GM20000 (cell line): Measurements from ENCODE around the gene R3HDM2.

Experiments used
- DNase-seq: peaks from one replicate; pipeline ENCODE4 v3.0.0; 2012; ENCODE audit warnings: low spot score
- TF ChIP-seq, protein P1 (sequence below): IDR thresholded peaks from 2 replicates; pipeline ENCODE4 v1.5.1; 2012; ENCODE audit warnings: mild to moderate bottlenecking, control low read depth; ENCODE audit errors: extremely low read depth, missing control alignments

The R3HDM2 gene

GRCh38 chr12:57225680-57226210 lies 205.1 kb downstream of the R3HDM2 start:
- TF ChIP-seq, protein P1, sequence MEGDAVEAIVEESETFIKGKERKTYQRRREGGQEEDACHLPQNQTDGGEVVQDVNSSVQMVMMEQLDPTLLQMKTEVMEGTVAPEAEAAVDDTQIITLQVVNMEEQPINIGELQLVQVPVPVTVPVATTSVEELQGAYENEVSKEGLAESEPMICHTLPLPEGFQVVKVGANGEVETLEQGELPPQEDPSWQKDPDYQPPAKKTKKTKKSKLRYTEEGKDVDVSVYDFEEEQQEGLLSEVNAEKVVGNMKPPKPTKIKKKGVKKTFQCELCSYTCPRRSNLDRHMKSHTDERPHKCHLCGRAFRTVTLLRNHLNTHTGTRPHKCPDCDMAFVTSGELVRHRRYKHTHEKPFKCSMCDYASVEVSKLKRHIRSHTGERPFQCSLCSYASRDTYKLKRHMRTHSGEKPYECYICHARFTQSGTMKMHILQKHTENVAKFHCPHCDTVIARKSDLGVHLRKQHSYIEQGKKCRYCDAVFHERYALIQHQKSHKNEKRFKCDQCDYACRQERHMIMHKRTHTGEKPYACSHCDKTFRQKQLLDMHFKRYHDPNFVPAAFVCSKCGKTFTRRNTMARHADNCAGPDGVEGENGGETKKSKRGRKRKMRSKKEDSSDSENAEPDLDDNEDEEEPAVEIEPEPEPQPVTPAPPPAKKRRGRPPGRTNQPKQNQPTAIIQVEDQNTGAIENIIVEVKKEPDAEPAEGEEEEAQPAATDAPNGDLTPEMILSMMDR, result no peak
- DNase-seq, result no peak

GRCh38 chr12:57224973-57225679 lies 205.7 kb downstream of the R3HDM2 start:
- TF ChIP-seq, protein P1, result peak; percentile 68
- peak; percentile 77 for DNase-seq

- DNase-seq, result no peak
- TF ChIP-seq, protein P1, result no peak
These were observed 206.4 kb downstream of the R3HDM2 start for GRCh38 chr12:57224278-57224972.

- TF ChIP-seq, protein P1, result no peak
- no peak for DNase-seq
These were observed 207.4 kb downstream of the R3HDM2 start for GRCh38 chr12:57223191-57224165.

DNA sequence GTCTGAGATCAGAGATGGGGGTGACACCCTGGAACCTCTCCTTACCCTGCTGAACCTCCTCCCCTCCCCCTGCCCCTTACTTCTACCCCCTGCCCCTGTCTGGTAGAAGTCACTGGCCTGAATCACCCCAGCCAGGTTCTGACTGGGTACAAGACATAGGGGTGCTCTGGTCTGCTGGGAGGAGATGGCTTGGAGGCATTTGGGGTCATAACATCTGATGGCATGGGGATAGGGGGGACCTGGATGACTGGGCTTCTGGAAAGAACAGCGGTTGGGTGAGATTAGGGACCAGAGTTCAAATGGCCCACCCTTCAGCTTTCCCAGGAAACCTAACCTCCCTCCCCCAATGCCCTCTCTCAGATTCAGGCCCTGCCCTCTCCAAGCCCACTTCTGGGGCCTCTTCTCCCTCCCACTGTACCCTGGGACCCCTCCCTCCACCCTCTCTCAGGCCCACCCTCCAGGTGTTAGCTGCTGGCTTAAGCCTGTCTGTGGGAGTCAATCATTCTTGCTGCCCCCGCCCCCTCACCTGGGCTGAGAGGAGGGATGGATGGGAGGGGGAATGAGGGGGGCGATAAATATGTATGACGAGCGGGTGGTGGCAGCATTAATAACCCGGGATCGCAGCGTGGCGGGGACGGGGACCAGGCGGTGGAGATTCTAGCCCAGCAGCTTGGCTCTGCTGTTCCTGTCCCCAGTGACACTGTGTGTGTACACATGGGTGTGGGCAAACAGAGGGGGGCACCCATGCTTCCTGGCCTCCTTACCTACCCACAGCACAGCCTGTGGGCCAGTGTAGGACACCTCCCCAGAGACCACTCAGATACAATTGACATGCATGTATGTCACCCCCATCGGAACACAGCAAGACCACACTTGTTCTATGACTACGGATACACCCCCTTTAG lies 208.3 kb downstream of the R3HDM2 start:
- no peak for DNase-seq
- TF ChIP-seq, protein P1, result no peak

DNA sequence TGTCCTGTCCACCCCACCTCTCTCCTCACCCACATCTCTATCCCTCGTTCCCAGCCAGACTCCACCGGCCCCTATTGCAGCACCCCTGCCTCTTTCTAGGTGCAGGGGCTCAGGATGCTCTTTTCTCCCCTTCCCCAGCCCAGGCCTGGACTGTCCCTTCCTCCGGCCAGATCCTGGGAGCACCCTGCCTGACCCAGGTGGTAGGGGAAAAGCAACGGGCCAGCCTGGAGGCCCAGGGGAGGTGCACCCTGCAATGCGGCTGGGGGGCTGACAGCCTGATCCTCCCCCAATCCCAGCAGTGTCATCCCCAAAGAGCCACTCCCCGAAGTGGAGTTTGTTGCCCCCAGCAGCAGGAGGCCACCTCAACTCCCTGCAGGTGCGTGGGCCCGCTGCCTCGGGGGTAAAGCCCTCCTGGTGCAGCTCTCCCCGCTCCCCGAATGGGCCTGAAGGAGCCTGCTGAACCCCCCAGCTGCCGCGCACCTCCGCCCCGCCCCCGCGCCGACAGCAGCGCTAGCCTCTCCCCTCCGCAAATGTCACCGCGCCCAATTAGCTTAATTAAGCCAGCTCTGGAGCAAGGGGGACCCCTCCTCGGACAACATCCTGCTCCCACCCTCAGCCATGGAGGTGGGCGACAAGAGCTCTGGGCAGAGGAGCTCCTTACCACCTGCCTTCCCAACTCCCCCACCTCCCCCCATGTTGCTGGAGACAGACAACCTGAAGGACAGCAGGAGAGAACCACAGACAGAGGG lies 209.5 kb downstream of the R3HDM2 start:
- no peak for DNase-seq

More for the DNA sequence above, 209.5 kb downstream of the R3HDM2 start:
- TF ChIP-seq, protein P1, result no peak
